Measurements from ENCODE around the gene PANK1.
A peak's percentile ranks its signal among the peaks of the same experiment; 100 is the strongest.

Gene PANK1

GRCh38 chr10:89679986-89680385, 34.9 kb upstream of the PANK1 start:
- H3K4me3 ChIP-seq (ENCODE audit: low read length), result no peak overlapping the region
- no peak for DNase-seq (ENCODE audit: low read depth)
- TF ChIP-seq CTCF (IDR thresholded peaks at IDR 0.05; ENCODE audit: insufficient read depth, low read depth, low read length, missing control alignments), result no peak

GRCh38 chr10:89677341-89677740, 32.3 kb upstream of the PANK1 start:
- no peak overlapping the region for H3K4me3 ChIP-seq (ENCODE audit: low read length)
- no peak for DNase-seq (ENCODE audit: low read depth)
- no peak for TF ChIP-seq CTCF (IDR thresholded peaks at IDR 0.05; ENCODE audit: insufficient read depth, low read depth, low read length, missing control alignments)

GRCh38 chr10:89670926-89671325, 25.9 kb upstream of the PANK1 start:
- no peak for TF ChIP-seq CTCF (IDR thresholded peaks at IDR 0.05; ENCODE audit: insufficient read depth, low read depth, low read length, missing control alignments)
- no peak for DNase-seq (ENCODE audit: low read depth)
- no peak overlapping the region for H3K4me3 ChIP-seq (ENCODE audit: low read length)

- no peak overlapping the region for H3K4me3 ChIP-seq (ENCODE audit: low read length)
- DNase-seq (ENCODE audit: low read depth), result no peak
- no peak for TF ChIP-seq CTCF (IDR thresholded peaks at IDR 0.05; ENCODE audit: insufficient read depth, low read depth, low read length, missing control alignments)
Measured at GRCh38 chr10:89669985-89670384, 24.9 kb upstream of the PANK1 start.

GRCh38 chr10:89668386-89669071, 23.5 kb upstream of the PANK1 start:
- no peak for TF ChIP-seq CTCF (IDR thresholded peaks at IDR 0.05; ENCODE audit: insufficient read depth, low read depth, low read length, missing control alignments)
- no peak overlapping the region for H3K4me3 ChIP-seq (ENCODE audit: low read length)
- peak; percentile 49 for DNase-seq (ENCODE audit: low read depth)

- DNase-seq (ENCODE audit: low read depth), result no peak
Measured at GRCh38 chr10:89666138-89666537, 21.1 kb upstream of the PANK1 start.

More at GRCh38 chr10:89666138-89666537, 21.1 kb upstream of the PANK1 start:
- H3K4me3 ChIP-seq (ENCODE audit: low read length), result no peak overlapping the region
- no peak for TF ChIP-seq CTCF (IDR thresholded peaks at IDR 0.05; ENCODE audit: insufficient read depth, low read depth, low read length, missing control alignments)

Data from epithelial cell of esophagus (primary cell).